ENCODE results near the gene NEXN.

- TF ChIP-seq CTCF (IDR thresholded peaks at IDR 0.05; ENCODE audit: low read depth, low read length) (no peak), POLR2A (IDR thresholded peaks at IDR 0.05; ENCODE audit: extremely low read depth, insufficient read length) (no peak)
These were observed 17.2 kb downstream of the NEXN start for GRCh38 chr1:77905603-77906002.
